KG1 (cell line): ENCODE measurements around the gene BTC.
"Not testable (repeated sequence)": the region's sequence is repeated elsewhere in the genome, so short reads cannot be mapped to it uniquely, and the experiment has no call there.

Experiments
- DNase-seq: peaks from one replicate; lab custom pipeline; 2025; lab: John Stamatoyannopoulos, UW

BTC gene

GRCh38 chr4:74794382-74795010, at the start of gene BTC:
Gene BTC, minus strand, starts transcription at chr4:74794523. Its CDS starts 198 bp downstream, at chr4:74794325.
- no peak for DNase-seq

DNA sequence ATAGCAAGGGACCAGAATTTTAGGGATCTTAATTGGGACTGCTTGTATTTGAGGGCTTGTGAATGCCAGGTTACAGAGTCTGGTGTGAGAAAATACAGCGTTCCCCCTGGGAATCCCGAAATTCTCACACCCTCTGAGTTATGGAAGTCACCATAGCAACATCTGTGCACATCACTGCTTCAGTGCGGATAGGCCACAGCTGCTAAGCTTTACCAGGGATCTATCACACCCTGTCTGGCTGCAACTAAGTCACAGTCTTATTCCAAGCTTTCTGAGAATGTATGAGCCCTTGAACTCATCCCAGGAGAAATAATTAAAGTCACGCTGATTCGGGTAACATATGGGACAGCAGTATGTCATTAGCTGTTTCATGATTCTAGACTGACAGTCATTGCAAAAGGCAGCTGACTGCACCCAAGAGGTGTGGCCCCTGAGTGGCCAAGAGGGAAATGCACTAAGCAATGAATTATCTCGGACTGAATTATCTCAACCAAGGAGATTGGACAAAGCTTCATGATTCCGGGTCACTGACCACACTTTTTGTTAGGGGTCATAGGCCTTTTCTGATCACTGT, 46.7 kb upstream of the BTC start:
- DNase-seq, result no peak

GRCh38 chr4:74838746-74839370, 44.5 kb upstream of the BTC start:
- no peak for DNase-seq

- no peak for DNase-seq
Measured at GRCh38 chr4:74830928-74831327, 36.6 kb upstream of the BTC start.

- DNase-seq, result no peak
Measured at GRCh38 chr4:74823194-74823593, 28.9 kb upstream of the BTC start.

DNA sequence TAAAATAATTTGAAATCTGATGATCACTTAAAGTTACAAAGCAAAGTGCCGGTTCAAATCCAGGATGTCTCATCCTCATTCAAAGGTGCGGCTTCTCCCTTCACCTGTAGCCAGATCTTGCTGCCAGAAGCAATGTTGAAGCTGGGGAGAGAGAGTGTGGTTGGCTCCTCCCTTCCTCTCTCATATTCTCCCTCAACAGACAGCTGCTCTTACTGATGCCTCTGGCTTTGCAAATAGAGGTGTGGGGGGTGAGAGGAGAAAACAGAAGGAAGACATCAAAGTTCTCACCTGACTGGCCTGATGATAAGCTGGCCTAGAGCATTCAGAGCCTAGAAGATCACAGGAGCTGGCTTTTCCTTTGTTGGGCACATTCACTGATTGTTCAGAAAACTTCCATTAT, 28.3 kb upstream of the BTC start:
- DNase-seq, result no peak

DNA sequence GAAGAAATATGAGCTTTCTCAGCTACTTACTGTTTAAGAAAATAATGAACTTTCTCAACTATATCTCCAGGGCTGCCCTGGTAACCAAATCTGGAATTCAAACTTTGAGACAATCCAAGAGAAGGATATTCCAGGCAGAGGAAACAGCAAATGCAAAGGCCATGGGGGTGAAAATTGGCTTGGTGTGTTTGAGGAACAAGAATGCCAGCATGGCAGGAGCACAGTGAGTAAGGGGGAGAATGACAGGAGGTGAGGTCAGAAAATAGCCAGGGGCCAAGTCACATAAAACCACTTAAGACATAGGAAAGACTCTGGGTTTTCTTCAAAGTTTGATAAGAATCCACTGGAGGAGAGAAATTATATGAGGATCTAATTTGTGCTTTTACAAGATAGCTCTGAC, 27.2 kb upstream of the BTC start:
- no peak for DNase-seq

- DNase-seq, result no peak
Measured at GRCh38 chr4:74814052-74814451, 19.7 kb upstream of the BTC start.

DNA sequence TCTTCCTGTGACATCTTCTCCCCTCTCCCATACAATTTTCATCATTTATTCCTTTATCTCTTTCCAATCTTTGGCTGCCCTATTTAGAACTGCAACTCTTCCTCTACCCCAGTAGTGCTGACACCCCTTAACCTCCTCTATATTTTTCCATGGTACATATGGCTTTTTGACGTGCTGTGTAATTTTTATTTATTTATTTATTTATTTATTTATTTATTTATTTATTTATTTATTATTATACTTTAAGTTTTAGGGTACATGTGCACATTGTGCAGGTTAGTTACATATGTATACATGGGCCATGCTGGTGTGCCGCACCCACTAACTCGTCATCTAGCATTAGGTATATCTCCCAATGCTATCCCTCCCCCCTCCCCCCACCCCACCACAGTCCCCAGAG, 17.7 kb upstream of the BTC start:
- DNase-seq, result not testable (repeated sequence)

- DNase-seq, result no peak
Measured at GRCh38 chr4:74805601-74806000, 11.3 kb upstream of the BTC start.

DNA sequence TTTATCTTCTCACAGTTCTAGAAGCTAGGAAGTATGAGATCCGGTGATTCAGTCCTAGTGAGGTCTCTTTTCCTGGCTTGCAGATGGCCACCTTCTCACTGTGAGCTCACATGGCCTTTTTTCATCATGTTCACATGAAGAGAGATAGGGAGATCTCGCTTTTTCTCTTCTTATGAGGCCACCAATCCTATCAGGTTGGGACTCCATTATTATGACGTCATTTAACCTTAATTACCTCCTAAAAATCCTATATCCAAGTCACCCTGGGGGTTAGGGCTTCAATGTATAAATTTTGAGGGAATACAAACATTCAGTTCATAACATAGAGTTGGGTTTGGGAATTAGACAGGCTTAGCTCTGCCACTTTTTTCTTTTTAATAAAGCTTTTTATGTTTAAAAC, 6.0 kb upstream of the BTC start:
- DNase-seq, result no peak

GRCh38 chr4:74796631-74797030, 2.3 kb upstream of the BTC start:
- no peak for DNase-seq

- no peak for DNase-seq
Measured at GRCh38 chr4:74793757-74794381, 454 bp downstream of the BTC start.

GRCh38 chr4:74790652-74791051, 3.7 kb downstream of the BTC start:
- DNase-seq, result no peak

DNA sequence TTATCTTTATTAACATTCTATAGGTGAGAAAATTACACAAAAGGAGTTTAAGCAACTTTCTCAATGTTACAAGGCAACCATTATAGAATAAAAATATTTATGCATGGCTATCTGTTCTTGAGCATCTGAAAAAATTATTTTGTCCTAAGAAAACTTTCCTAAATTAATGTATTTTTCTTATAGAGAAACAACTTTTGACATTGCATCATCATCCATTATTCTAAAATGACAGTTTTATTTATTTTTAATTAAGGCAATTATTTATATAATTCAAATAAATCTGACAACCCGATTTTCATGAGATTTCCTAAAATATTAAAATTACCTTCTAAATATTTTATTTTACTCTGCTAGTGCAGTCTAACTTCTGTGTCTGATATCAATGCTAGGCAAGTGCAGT, 4.8 kb downstream of the BTC start:
- no peak for DNase-seq

DNA sequence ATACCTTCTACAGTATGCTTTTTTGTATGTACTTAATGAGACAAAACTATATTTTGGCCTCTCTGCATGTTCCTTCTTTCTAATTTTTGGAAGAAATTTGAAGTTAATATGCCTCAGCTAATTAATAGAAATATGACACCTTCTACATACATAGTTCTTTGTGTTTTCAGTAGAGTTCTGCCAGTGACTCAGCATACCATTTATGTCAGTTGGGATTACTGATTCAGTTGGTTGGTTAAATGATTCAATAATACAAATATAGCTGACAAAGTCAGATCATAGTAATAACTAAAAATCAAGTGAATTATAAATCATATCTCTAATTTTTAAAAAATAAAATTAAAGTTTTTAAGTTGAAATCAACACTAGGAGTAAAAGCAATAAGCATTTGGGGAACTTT, 16.8 kb downstream of the BTC start:
- no peak for DNase-seq

GRCh38 chr4:74772783-74773182, 21.5 kb downstream of the BTC start:
- DNase-seq, result no peak

DNA sequence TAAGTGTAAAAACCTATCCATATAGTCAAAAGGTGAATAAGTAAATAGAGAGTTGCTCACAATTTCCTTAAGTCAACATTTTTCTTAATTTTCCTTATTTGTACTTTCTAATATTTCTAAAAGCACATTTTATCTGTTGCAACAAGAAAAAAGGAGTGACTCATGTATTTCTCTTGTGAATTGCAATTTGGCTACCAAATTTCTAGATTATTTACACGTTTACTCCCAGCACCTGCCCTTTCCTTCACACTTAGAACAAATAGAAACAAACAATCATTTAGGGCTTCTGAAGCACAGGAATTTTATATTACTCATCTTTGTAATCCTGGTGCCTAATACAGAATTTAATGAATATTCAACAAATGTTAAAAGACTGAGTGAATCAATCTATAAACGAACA, 22.2 kb downstream of the BTC start:
- DNase-seq, result no peak

- no peak for DNase-seq
Measured at GRCh38 chr4:74770226-74770910, 24.0 kb downstream of the BTC start.

DNA sequence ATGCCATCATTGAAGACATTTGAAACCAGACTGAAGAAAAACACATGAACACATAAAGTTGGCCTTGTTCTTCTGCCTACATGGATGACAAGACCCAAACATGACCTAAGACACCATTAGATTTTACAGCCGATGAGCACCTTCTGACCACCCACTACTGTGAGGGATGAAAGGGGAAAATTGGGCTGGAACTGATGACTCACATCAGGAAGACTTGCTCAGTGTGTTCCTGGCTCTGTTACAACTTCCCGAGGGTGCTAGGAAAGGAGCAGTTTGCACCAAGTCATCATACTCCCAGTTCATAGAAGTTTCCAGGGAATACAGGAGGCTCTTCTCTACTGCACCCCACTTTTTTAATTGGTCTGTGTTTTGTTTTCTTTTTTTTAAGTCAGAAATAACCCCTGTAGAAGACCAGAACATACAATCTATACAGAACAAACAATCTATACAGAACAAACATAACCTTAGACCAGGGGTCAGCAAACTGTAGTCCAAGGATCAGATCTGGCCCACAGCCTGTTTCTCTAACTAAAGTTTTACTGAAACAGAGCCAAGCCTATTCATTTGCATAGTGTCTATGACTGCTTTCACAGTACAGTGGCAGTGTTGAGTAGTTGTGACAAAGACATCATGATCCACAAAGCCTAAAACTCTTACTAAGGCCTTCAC, 25.3 kb downstream of the BTC start:
- DNase-seq, result no peak

DNA sequence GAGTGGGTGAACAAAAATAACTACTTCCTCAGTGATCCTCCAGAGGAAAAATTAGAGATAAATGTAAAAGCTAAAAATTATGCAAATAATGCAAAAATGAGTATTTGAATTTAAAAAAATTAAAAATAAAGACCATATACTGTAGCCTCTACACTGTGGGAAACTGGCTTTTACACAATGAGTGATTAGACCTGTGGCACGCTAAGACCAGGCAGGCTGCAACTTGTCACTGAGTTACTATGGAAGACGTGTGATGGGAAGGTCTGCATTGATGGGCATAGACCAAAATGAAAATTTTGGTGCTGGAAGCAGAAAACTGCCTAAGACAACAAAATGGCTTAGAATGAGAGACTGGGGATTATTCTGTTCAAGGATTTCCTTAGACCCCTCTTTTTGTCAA, 30.2 kb downstream of the BTC start:
- no peak for DNase-seq

GRCh38 chr4:74758551-74759145, 35.7 kb downstream of the BTC start:
- DNase-seq, result no peak
